KMS-11 (cell line): ENCODE measurements around the gene KRT74.
"Not testable (repeated sequence)": the region's sequence is repeated elsewhere in the genome, so short reads cannot be mapped to it uniquely, and the experiment has no call there.

Experiments
- H2AFZ ChIP-seq: fragments of 200-600 bp; sonication (generic); 2 replicates; pipeline ENCODE4 v1.6.1; 2016; ENCODE audit warnings: antibody characterized with exemption, mixed run types, low read depth
- H3K27ac ChIP-seq: fragments of 200-600 bp; sonication (generic); 2 replicates; pipeline ENCODE4 v1.6.1; 2016; ENCODE audit warnings: mild to moderate bottlenecking, mixed run types
- H3K27me3 ChIP-seq: fragments of 200-600 bp; sonication (generic); 2 replicates; pipeline ENCODE4 v1.6.1; 2017; ENCODE audit warnings: mild to moderate bottlenecking, low read depth, mixed run types, moderate library complexity; ENCODE audit not compliant: insufficient read depth
- H3K36me3 ChIP-seq: fragments of 200-600 bp; sonication (generic); 2 replicates; pipeline ENCODE4 v1.6.1; 2017; ENCODE audit warnings: mild to moderate bottlenecking, mixed run types; ENCODE audit not compliant: insufficient read depth
- H3K4me1 ChIP-seq: fragments of 200-600 bp; sonication (generic); 2 replicates; pipeline ENCODE4 v1.6.1; 2016; ENCODE audit warnings: mild to moderate bottlenecking, low read depth, mixed run types; ENCODE audit not compliant: poor library complexity, severe bottlenecking
- H3K4me2 ChIP-seq: fragments of 200-600 bp; sonication (generic); 2 replicates; pipeline ENCODE4 v1.7.0; 2016; ENCODE audit warnings: mild to moderate bottlenecking, mixed run types
- H3K4me3 ChIP-seq: fragments of 200-600 bp; sonication (generic); IDR thresholded peaks from 2 replicates; pipeline ENCODE4 v1.6.1; 2017; ENCODE audit warnings: low read depth, low read length, mixed read lengths; ENCODE audit not compliant: insufficient read depth
- H3K79me2 ChIP-seq: fragments of 200-600 bp; sonication (generic); 2 replicates; pipeline ENCODE4 v1.6.1; 2016; ENCODE audit warnings: low read depth, mixed run types; ENCODE audit not compliant: insufficient read depth
- H3K9ac ChIP-seq: fragments of 200-600 bp; sonication (generic); 2 replicates; pipeline ENCODE4 v1.6.1; 2016; ENCODE audit warnings: mild to moderate bottlenecking, mixed run types
- H4K20me1 ChIP-seq: fragments of 200-600 bp; sonication (generic); 2 replicates; pipeline ENCODE4 v1.6.1; 2016; ENCODE audit warnings: mild to moderate bottlenecking, mixed run types; ENCODE audit not compliant: insufficient read depth
- CTCF ChIP-seq: fragments of 200-600 bp; sonication (generic); conservative IDR thresholded peaks from 2 replicates; pipeline ENCODE4 v1.6.1; 2017; ENCODE audit warnings: low read depth, mild to moderate bottlenecking, antibody characterized with exemption, low read length, moderate library complexity, mixed read lengths

KRT74 gene

DNA sequence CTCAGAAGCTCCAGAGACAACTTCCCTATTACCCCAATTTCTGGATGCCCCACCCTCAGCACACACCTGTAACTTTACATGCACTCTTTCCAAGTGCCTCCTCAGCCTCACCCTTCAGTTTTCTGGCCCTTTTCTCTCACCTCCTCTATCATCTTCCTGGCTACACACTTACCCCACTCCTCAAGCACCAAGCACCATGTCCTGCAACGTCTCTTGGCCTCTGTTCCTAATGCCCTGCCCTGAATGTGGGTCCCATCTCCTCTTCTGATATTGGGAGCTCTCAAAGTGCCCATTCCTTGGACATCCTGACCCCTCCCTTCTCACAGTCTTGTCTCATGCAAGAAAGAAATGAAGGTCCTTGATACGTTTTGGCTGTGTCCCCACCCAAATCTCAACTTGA is 26.4 kb upstream of the KRT74 start:
- Histone ChIP-seq H4K20me1 (no peaks in the 10 kb centered on the region), H3K79me2 (no peaks in the 10 kb centered on the region), H3K4me3 (no peak overlapping the region), H3K36me3 (no peaks in the 10 kb centered on the region), H3K9ac (no peak overlapping the region), H2AFZ (no peak overlapping the region), H3K4me1 (no peaks in the 10 kb centered on the region), H3K27ac (no peak overlapping the region), H3K4me2 (no peak overlapping the region), H3K27me3 (peaks cover 9% of the 10 kb centered on the region; the same call in 1 of the 2 replicates)
- no peak for TF ChIP-seq CTCF

DNA sequence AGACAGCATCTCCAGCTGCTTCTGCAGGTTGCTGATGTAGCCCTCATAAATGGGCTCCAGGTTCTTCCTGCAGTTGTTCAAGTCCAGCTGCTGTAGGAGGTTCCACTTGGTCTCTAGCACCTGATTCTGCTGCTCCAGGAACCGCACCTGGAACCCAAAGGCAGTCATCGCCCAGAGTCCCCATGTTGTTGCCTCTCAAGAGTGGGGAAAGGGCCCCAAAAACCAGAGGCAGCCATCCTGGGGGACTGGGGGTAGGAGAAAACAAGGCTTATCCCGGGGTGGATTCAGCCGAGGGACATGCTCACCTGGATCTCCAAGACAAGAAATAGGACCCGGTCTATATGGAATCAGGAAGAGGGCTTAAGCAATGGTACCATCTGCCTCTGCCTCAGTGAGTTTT is 25.3 kb upstream of the KRT74 start:
- Histone ChIP-seq H3K4me3 (no peak overlapping the region), H3K79me2 (no peaks in the 10 kb centered on the region), H3K9ac (no peak overlapping the region), H3K27ac (no peak overlapping the region), H4K20me1 (no peaks in the 10 kb centered on the region), H3K4me2 (no peak overlapping the region), H3K36me3 (no peaks in the 10 kb centered on the region), H2AFZ (no peak overlapping the region), H3K4me1 (no peaks in the 10 kb centered on the region), H3K27me3 (peaks cover 9% of the 10 kb centered on the region; the same call in 1 of the 2 replicates)
- no peak for TF ChIP-seq CTCF

- H3K36me3 ChIP-seq, H3K27me3 ChIP-seq, H3K9ac ChIP-seq, H3K27ac ChIP-seq, H3K79me2 ChIP-seq, H3K4me3 ChIP-seq, H2AFZ ChIP-seq, H3K4me2 ChIP-seq, H3K4me1 ChIP-seq, H4K20me1 ChIP-seq: not testable (repeated sequence)
Measured at GRCh38 chr12:52594237-52594636, 20.6 kb upstream of the KRT74 start.

DNA sequence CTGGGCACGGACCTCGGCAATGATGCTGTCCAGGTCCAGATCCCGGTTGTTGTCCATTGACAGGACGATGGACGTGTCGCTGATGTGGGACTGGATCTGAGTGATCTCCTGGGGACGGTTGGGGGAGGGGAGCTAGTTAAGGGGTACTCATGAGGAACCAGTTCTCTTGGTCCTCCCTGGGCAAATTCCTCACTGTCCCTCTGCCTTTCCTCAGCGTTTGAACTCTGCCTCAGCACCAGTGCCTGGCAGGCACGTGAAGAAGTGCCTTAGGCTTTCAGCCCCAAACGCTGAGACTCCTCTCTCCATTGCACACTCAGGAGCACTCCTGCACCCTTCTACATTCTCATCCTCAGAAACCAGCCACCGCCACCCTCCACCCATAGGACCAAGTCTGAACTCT is 17.9 kb upstream of the KRT74 start:
- Histone ChIP-seq H3K4me3 (no peak overlapping the region), H3K9ac (no peak overlapping the region), H3K27me3 (peaks cover 9% of the 10 kb centered on the region; the same call in 1 of the 2 replicates), H2AFZ (no peak overlapping the region), H4K20me1 (no peaks in the 10 kb centered on the region), H3K36me3 (no peaks in the 10 kb centered on the region), H3K79me2 (no peaks in the 10 kb centered on the region), H3K4me1 (no peaks in the 10 kb centered on the region), H3K4me2 (no peak overlapping the region), H3K27ac (no peak overlapping the region)
- no peak for TF ChIP-seq CTCF

- no peak overlapping the region for H3K4me2 ChIP-seq
- H3K27me3 ChIP-seq, result peaks cover 12% of the 10 kb centered on the region; the same call in 1 of the 2 replicates
- no peaks in the 10 kb centered on the region for H3K36me3 ChIP-seq
- H3K79me2 ChIP-seq, result no peaks in the 10 kb centered on the region
- H3K9ac ChIP-seq, result no peak overlapping the region
- no peak for TF ChIP-seq CTCF
- H2AFZ ChIP-seq, result no peak overlapping the region
- H3K4me1 ChIP-seq, result no peaks in the 10 kb centered on the region
- H3K4me3 ChIP-seq, result no peak overlapping the region
- no peaks in the 10 kb centered on the region for H4K20me1 ChIP-seq
- H3K27ac ChIP-seq, result no peak overlapping the region
Measured at GRCh38 chr12:52590021-52590420, 16.4 kb upstream of the KRT74 start.
